ENCODE measurements around the gene RRAD. TPM values are rescaled to one million over a fixed set of nuclear protein-coding genes. Genes with fewer than 3 reads are reported as not detected.

The RRAD gene
- total RNA-seq, 1 donor from 2014 or later = 86.7 TPM

DNA sequence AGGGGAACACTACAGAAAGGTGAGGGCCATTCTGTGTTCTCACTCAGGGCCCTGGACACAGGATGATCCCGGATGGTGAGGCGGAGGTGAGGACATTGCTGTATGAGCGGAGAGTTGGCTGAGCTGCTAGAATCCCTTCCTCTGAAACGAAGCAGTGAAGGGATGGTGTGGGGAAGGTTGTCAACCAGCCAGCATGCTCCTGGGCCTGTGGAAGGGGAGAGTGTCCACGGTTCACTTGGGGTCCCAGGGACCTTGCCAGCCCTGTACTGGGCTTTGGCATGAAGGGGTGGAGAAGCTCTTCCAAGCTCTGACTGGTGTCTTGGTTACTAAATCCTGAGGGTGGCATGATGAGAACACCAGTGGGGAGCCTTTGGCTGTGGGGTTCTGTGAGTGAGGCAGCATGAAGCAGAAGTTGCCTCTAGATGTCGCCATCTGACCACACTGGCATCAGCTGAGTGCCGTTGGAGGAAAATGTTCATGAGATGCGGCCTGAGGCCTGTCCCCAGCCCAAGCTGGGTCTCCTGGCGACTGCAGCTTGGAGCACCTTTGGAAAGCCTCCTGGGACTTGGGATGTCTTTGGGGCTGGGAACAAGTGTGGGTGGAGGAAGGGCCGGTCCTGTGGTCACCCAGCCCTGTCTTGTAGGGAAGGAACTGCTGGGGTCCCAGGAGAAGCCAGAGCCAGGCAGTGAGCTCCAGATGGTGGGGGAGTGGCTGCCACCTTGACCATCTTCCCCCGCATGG is 30.2 kb downstream of the RRAD start:
- DNase-seq (peak; percentile 68), ATAC-seq (peak; percentile 76)
- intact Hi-C loops (cut with micrococcal nuclease) = no loop called here

DNA sequence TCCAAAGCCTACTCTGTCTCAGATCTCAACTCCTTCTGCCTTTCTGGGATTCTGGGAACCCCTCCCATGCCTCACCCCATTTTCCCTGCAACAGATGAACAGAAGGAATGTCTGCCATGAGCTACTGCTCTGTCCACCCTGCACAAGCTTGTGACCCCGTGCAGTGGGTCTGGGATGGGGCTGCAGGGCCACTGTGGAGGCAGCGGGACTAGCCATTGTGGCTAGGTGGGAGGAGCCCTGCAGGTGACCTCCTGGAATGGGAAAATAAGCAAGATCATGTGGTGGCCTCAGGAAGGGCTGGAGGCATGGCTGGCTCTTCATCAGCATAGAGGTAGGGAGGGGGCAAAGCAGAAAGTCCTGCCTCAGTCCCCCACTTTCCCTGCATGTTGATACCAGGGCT is 31.3 kb downstream of the RRAD start:
- intact Hi-C loops (cut with micrococcal nuclease) = no loop called here
- ATAC-seq (no peak), DNase-seq (no peak)

DNA sequence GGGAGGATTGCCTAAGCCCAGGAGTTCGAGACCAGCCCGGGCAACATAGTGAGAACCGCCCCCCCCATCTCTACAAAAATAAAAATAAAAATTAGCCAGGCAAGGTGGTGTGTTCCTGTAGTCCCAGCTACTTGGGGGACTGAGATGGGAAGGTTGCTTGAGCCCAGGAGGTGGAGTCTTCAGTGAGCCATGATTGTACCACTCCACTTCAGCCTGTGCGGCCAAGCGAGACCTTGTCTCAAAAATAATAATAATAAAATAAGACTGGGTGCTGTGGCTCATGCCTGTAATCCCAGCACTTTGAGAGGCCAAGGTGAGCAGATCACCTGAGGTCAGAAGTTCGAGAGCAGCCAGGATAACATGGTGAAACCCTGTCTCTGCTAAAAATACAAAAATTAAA is 33.5 kb downstream of the RRAD start:
- intact Hi-C loops (cut with micrococcal nuclease) = no loop called here
- ATAC-seq = no peak

DNA sequence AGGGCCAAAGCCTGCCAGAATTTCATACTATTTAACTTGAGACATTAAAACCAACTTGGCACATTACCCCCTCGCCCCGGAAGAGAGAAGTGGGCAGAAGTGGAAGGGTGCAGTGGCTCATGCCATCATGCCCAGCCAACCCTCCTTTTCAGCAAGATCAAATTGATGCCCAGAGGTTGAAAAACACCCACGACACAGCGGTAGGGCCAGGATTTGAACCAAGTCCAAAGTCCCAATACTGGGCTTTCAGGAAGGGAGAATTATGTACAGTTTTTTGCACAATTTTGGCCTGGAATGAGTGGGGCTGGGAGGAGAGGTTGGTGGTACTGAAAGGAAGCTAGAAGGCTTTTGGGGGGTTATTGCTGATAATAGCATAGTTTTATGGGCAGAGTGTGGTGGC is 34.0 kb downstream of the RRAD start:
- no peak for DNase-seq
- ATAC-seq = no peak
- intact Hi-C loops (cut with micrococcal nuclease) = no loop called here

More for the DNA sequence above, 33.5 kb downstream of the RRAD start:
- DNase-seq = no peak

DNA sequence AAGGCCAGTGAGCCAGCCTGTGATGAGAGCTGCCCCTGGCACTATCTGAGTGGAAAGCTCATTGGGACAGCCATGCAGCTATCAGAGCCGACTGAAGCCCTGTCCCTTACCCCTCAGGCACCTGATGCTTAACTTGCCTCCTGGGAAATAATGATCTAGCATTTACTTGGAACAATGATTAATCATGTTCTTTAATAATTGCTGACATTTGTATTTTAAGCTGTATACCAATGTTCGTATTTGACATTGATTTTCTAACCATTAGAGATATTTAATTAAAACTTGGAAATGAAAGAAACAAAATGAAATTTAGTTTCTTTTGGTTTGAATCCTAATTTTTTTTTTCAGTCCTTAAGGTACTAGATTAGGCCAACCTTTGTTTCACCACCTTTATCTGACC is 34.5 kb downstream of the RRAD start:
- DNase-seq (no peak), ATAC-seq (no peak)
- intact Hi-C loops (cut with micrococcal nuclease) = no loop called here

DNA sequence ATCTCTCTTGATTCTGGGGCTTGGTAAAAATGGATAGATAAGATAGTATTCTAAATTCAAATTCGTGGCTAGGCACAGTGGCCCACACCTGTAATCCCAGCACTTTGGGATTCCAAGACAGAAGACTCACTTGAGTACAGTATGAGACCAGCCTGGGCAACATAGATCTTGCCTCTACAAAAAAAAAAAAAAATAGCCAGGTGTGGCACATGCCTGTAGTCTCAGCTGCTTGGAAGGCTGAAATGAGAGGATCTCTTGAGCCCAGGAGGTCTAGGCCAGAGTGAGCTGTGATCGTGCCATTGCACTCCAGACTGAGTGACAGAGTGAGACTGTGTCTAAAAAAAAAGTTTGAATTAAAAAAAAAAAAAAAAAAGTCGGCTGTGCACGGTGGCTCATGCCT is 35.7 kb downstream of the RRAD start:
- DNase-seq (no peak), ATAC-seq (no peak)
- intact Hi-C loops (cut with micrococcal nuclease) = no loop called here

DNA sequence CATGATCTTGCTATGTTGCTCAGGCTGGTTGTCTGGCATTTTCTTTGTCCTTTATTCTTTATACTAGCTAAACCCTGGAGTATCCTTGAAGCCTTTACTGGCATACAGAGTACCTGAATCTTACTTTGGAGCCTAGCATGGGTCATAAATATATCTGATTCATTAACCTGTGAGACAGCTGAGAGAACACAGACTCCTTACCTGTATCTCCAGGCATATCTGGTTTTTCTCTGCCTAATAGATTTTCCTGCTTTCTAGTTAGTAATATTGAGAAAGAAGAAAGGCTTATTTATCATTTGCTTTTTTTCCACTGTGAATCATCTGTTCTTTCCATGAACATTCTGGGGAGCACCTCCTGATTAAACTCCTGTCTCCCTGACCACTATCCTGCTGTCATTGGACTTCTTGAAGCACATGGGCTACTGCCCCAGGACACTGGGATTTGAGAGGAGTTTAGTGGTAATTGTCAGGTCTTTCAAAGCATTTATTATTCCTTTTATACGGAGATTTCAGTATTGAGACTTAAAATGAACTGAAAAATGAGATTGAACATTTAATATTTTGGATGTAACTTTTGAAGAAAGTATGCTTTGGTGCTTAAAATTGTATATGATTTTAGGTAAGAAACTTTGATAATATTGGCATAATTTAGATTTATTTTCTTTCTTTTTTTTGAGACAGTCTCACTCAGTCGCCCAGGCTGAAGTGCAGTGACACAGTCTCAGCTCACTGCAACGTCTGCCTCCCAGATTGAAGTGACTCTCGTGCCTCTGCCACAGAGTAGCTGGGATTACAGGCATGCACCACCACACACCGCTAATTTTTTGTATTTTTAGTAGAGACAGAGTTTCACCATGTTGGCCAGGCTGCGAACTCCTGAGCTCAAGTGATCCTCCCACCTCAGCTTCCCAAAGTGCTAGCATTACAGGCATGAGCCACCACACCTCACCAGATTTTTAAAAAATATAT is 36.4 kb downstream of the RRAD start:
- no peak for DNase-seq
- ATAC-seq = no peak
- intact Hi-C loops (cut with micrococcal nuclease) = no loop called here

DNA sequence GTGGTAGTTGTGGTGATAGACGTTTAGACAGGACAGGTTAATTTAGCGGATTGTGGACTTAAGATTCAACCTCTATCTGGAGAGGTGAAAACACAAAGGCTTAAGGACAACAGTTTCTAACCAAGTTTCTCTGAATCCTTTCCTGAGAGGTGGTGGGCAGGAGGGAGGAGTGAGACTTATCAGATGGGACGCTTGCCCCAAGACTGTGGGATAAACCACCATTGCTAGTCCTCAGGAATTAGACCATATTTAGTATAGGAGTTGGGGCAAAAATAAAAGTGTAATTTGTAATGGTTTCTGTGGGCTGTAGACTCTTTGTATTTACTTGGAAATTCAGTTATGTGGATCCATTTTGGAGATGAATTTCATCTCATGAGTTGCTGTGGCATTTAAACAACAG is 38.4 kb downstream of the RRAD start:
- ATAC-seq = no peak
- DNase-seq = no peak
- intact Hi-C loops (cut with micrococcal nuclease) = no loop called here

DNA sequence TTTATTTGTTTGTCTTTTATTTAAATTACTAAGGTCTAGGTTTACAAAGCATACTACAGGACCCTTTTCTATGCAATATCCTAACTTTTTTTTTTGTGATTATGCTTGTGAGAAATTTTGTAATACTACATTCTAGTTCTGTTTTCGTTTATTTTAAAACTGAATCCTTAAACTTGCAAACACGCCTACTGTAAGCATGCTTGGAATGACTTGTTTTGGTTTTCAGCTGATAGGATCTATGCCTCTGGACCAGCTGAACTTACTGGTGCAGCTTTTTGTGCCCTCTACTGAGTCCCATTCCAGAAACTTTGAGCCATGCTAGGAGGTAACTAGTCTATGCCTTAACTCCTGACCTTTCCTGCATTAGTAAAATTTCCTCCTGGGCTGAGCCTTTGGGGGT is 39.0 kb downstream of the RRAD start:
- intact Hi-C loops (cut with micrococcal nuclease) = no loop called here
- ATAC-seq = no peak

DNA sequence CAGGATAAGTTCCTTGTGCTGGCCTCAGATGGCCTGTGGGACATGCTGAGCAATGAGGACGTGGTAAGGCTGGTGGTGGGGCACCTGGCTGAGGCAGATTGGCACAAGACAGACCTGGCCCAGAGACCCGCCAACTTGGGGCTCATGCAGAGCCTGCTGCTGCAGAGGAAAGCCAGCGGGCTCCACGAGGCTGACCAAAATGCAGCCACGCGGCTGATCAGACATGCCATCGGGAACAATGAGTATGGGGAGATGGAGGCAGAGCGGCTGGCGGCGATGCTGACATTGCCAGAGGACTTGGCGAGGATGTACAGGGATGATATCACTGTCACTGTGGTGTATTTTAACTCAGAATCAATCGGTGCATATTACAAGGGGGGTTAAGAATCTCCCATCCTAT is 39.8 kb downstream of the RRAD start:
- ATAC-seq (no peak), DNase-seq (no peak)
- intact Hi-C loops (cut with micrococcal nuclease) = no loop called here

More for the DNA sequence above, 39.0 kb downstream of the RRAD start:
- no peak for DNase-seq

DNA sequence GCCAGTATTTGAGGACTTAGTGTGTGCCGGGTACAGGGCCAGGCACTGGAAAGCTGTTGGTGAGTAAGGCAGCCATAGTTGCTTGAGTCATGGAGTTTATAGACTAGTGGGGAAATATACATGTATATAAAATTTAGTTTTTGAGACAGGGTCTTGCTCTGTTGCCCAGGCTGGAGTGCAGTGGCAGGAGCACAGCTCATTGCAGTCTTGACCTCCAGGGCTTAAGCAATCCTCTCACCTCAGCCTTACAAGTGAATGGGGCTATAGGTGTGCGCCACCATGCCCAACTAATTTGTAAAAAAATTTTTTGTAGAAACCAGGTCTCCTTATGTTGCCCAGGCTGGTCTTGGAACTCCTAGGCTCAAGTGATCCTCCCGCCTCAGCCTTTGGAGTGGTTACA is 42.6 kb downstream of the RRAD start:
- DNase-seq = no peak
- ATAC-seq = no peak
- intact Hi-C loops (cut with micrococcal nuclease) = no loop called here

DNA sequence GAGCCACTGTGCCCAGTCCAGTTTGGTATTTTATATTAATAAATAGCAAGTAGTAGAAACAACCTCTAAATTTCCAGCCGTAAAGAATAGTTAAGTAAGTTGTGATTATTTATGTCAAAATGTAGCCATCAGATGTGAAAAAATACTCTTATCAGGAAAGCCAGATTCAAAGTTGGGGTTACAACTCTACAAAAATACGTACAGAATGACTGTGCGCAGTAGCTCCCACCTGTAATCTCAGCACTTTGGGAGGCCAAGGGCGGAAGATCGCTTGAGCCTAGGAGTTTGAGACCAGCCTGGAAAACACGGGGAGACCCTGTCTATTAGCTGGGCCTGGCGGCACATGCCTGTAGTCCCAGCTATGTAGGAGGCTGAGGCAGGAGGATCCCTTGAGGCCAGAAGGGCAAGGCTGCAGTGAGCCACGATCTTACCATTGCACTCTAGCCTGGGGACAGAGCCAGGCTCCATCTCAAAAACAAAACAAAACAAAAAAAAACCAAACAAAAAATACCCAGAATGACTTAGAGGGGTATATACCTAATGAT is 43.3 kb downstream of the RRAD start:
- ATAC-seq (no peak), DNase-seq (no peak)
- intact Hi-C loops (cut with micrococcal nuclease) = no loop called here

DNA sequence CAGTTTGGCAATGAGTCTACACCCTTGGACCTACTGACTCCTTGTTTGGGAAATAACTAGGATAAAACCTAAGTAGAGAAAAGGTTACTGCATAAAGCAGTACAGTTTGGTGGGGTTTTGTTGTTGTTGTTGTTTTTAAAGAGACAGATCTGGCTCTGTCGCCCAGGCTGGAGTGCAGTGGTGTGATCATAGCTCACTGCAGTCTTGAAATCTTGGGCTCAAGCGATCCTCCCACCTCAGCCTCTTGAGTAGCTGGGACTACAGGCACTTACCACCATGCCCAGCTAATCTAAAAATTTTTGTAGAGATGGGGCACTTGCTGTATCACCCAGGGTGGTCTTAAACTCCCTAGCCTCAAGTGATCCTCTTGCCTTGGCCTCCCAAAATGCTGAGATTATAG is 43.8 kb downstream of the RRAD start:
- DNase-seq (no peak), ATAC-seq (no peak)
- intact Hi-C loops (cut with micrococcal nuclease) = no loop called here

DNA sequence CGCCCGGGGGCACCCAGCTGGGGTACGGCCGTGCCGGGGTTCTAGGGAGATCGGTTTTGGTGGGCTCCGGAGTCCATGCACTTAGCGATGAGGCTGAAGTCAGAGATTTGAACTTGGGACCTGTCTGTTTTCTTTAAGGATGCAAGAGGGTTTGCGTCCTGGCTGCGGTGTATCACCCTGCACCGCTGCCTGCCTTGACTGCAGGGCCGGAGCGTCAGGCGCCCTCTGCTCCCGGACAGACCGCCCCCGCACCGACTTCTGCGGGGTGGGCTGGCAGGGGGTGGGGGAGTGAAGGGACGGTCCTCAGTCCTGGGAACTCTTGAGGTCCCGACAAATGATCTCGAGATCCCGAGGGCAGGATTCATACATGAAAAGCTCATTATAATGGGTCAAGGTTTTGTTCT is 44.3 kb downstream of the RRAD start:
- intact Hi-C loops (cut with micrococcal nuclease) = no loop called here
- ATAC-seq (peak; percentile 17), DNase-seq (no peak)

DNA sequence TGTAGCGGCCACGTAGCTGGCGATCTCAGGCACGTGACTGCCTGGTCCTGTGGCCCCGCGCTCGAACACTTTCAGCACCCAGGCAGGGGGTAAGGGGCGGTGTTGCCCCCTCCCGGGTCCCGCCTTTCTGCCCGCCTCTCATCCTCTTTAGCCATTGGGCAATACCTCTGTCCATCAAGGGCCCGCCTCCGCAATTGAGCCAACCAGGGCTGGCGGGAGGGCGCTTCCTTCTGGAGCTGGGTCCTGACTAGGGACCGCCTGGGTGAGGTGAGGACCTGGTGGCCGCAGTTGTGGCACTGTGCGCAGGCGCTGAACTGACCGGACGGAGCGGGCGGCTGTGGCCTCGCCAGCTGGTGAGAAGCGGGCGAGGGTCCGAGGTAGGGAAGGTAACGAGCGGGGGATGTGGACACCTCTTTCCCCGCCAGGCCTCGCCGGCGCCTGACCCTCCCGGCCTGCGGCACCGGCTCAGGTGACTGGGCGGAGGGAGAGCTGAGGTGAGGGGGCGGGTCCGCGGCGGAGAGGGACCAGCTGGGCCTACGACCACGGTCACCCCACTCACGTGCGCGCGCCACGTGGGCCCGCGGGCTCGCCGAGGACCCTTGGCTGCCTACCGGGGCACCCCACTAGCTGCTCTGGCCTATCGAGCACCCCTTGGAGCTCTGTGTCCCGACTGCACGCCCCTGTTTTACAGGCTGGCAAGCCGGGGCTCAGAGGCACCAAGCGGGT is 44.9 kb downstream of the RRAD start, which contains the start of gene PDP2:
Gene PDP2, plus strand, starts transcription at position 228 of the 726 bp plus-strand sequence. CDS start 3,770 bp downstream, outside the sequence.
- ATAC-seq = peak; percentile 98
- DNase-seq = peak; percentile 95
- intact Hi-C loops (cut with micrococcal nuclease) = no loop called here

DNA sequence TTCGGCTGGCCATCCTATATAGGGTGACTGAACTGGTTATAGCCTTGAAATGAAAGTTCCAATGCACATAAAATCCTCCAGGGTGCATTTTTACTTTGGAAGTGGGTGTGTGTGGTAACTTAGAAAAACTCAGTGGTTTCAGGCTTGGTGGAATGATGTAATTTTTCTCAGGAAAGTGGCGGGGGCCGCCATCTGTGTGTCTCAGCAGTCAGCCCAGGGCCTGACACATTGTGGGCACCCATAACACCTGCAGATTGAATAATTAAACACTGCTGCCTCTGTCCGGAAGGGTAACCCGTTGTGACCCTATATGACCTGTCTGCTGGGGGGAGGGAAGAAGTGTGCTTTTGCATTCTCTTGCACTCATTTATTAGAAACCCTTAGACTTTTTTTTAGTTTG is 47.3 kb downstream of the RRAD start:
- ATAC-seq (no peak), DNase-seq (no peak)
- intact Hi-C loops (cut with micrococcal nuclease) = no loop called here

DNA sequence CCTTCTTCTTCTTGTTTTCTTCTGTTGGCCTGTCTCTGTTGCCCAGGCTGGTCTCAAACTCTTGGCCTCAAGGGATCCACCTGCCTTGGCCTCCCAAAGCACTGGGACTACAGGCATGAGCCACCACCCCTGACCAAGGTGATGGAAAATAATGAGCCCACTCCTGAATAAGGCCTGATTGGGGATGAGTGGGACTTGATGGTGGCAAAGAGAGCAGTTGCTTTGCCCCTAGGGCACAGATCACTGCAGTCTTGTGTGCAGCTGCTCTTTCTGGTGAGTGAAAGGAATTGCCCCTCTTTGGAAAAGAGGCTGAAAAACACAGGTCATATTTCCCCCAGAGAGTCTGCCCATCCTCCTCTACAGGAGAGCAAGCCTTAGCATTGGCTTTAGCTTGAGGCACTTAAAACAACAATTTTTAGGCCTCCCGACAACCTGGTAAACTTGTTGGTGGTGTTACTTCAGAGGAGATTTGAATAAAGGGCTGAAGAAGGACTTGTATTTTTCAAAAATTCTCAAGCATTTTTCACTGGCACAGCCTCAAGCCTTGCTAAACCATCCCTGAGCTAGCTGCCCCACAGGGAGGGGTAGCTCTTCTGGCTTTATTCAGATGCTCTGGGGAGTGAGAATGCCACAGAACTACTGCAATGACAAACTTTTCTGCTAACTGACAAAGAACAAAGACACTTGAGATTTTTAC is 51.1 kb downstream of the RRAD start:
- intact Hi-C loops (cut with micrococcal nuclease) = no loop called here
- no peak for DNase-seq
- ATAC-seq = no peak

DNA sequence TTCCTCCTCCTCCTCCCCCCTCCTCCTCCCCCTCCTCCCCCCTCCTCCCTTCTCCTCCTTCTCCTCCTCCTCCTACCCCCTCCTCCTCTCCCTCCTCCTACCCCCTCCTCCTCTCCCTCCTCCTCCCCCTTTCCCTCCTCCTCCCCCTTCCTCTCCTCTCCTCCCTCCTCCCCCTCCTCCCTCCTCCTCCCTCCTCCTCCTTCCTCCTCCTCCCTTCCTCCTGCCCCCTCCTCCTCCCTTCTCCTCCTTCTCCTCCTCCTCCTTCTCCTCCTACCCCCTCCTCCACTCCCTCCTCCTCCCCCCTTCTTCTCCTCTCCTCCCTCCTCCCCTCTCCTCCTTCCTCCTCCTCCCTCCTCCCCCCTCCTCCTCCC is 51.7 kb downstream of the RRAD start:
- no peak for DNase-seq
- intact Hi-C loops (cut with micrococcal nuclease) = no loop called here
- ATAC-seq = no peak
